IMR-90 (cell line): ENCODE data around the gene ZSCAN18. TPM values are rescaled to one million over a fixed set of nuclear protein-coding genes. Genes with fewer than 3 reads are reported as not detected.

ENCODE experiments used
- ATAC-seq: fragments of 200-7000 bp; cut with Tn5 transposase; 2 replicates; pipeline ENCODE4 v1.9.1; 2020; ENCODE audit warnings: low read depth, mild to moderate bottlenecking, moderate library complexity
- BruUV-seq: library from RNA; stranded (reverse); fragments of 400-500 nt; replicated peaks from 2 replicates; lab custom pipeline; 2021; lab: Mats Ljungman, UMichigan
- CTCF ChIA-PET: fragments of 300-600 bp; formaldehyde crosslinking; extraction: SDS; loops from one replicate; lab custom pipeline; 2021; ENCODE audit warnings: antibody characterized with exemption; lab: Yijun Ruan, JAX
- POLR2A ChIA-PET: fragments of 300-600 bp; sonication (Branson Sonifier 250); formaldehyde crosslinking; loops from one replicate; lab custom pipeline; 2022; ENCODE audit warnings: antibody characterized with exemption; ENCODE audit not compliant: unreplicated experiment; lab: Charles Lee
- DNase-seq: peaks from one replicate; pipeline ENCODE4 v3.0.0; 2013
- H2AFZ ChIP-seq: replicated peaks from 2 replicates; pipeline ENCODE3; 2013; ENCODE audit warnings: low read length, mild to moderate bottlenecking; ENCODE audit not compliant: poor library complexity
- H2AK5ac ChIP-seq: 2 replicates; pipeline ENCODE4 v1.6.1; 2013; ENCODE audit warnings: low read depth, low read length, inconsistent platforms
- H2AK9ac ChIP-seq: replicated peaks from 2 replicates; pipeline ENCODE3; 2013; ENCODE audit warnings: mild to moderate bottlenecking, low read depth, low read length, moderate library complexity; ENCODE audit not compliant: poor library complexity
- H2BK120ac ChIP-seq: 2 replicates; pipeline ENCODE4 v1.6.1; 2013; ENCODE audit warnings: low read depth, low read length, inconsistent platforms
- H2BK15ac ChIP-seq: 3 replicates; pipeline ENCODE4 v1.6.1; 2013; ENCODE audit warnings: low read depth, low read length, inconsistent platforms
- H2BK20ac ChIP-seq: 2 replicates; pipeline ENCODE4 v1.6.1; 2013; ENCODE audit warnings: low read depth, mild to moderate bottlenecking, inconsistent platforms, low read length, moderate library complexity
- H2BK5ac ChIP-seq: 2 replicates; pipeline ENCODE4 v1.6.1; 2013; ENCODE audit warnings: mild to moderate bottlenecking, low read depth, low read length, inconsistent platforms; ENCODE audit not compliant: poor library complexity, severe bottlenecking
- H3K14ac ChIP-seq: replicated peaks from 2 replicates; pipeline ENCODE4 v1.6.1; 2013; ENCODE audit warnings: low read depth, low read length, inconsistent platforms
- H3K18ac ChIP-seq: 2 replicates; pipeline ENCODE4 v1.6.1; 2013; ENCODE audit warnings: low read depth, low read length, control low read depth
- H3K23ac ChIP-seq: 2 replicates; pipeline ENCODE4 v1.6.1; 2013; ENCODE audit warnings: low read depth, low read length, inconsistent platforms
- H3K27ac ChIP-seq: 2 replicates; pipeline ENCODE4 v1.5.1; 2013; ENCODE audit warnings: mild to moderate bottlenecking, control low read depth, low read length; ENCODE audit not compliant: insufficient read depth
- H3K27me3 ChIP-seq: 2 replicates; pipeline ENCODE4 v1.6.1; 2013; ENCODE audit warnings: low read length; ENCODE audit not compliant: control insufficient read depth, insufficient read depth
- H3K36me3 ChIP-seq: 2 replicates; pipeline ENCODE4 v1.6.1; 2013; ENCODE audit warnings: low read length, mixed read lengths; ENCODE audit not compliant: control insufficient read depth, insufficient read depth
- H3K4ac ChIP-seq: 2 replicates; pipeline ENCODE4 v1.6.1; 2013; ENCODE audit warnings: low read depth, low read length, inconsistent platforms
- H3K4me1 ChIP-seq: 2 replicates; pipeline ENCODE4 v1.6.1; 2013; ENCODE audit warnings: low read length, mixed read lengths; ENCODE audit not compliant: control insufficient read depth, insufficient read depth
- H3K4me2 ChIP-seq: 2 replicates; pipeline ENCODE4 v1.6.1; 2013; ENCODE audit warnings: low read depth, mild to moderate bottlenecking, control low read depth, low read length, moderate library complexity
- H3K4me3 ChIP-seq: 2 replicates; pipeline ENCODE4 v1.5.1; 2013; ENCODE audit warnings: low read depth, mild to moderate bottlenecking, control low read depth, low read length, moderate library complexity; ENCODE audit not compliant: insufficient read depth
- H3K56ac ChIP-seq: 2 replicates; pipeline ENCODE4 v1.6.1; 2013; ENCODE audit warnings: low read length, inconsistent platforms; ENCODE audit not compliant: insufficient read depth; ENCODE audit errors: extremely low read depth
- H3K79me1 ChIP-seq, 2 experiments: 2 replicates each; pipeline ENCODE4 v1.6.1; 2013; ENCODE audit warnings: low read length in 2 of 2, inconsistent platforms in 1 of 2, low read depth in 1 of 2
- H3K9ac ChIP-seq: 2 replicates; pipeline ENCODE4 v1.6.1; 2013; ENCODE audit warnings: low read depth, low read length, control low read depth
- H3K9me1 ChIP-seq: 2 replicates; pipeline ENCODE4 v1.6.1; 2013; ENCODE audit warnings: low read length, inconsistent platforms; ENCODE audit not compliant: insufficient read depth
- H3K9me3 ChIP-seq: 2 replicates; pipeline ENCODE4 v1.6.1; 2013; ENCODE audit warnings: low read length; ENCODE audit not compliant: control insufficient read depth, insufficient read depth
- H4K20me1 ChIP-seq: 2 replicates; pipeline ENCODE4 v1.6.1; 2013; ENCODE audit warnings: low read length, inconsistent platforms; ENCODE audit not compliant: insufficient read depth
- H4K5ac ChIP-seq: 2 replicates; pipeline ENCODE4 v1.6.1; 2013; ENCODE audit warnings: mild to moderate bottlenecking, low read depth, low read length, control low read depth
- H4K8ac ChIP-seq, 2 experiments: 2 replicates each; pipeline ENCODE4 v1.6.1; 2013; ENCODE audit warnings: low read depth in 2 of 2, low read length in 2 of 2, control low read depth in 1 of 2, inconsistent platforms in 1 of 2
- H4K91ac ChIP-seq: 2 replicates; pipeline ENCODE4 v1.6.1; 2013; ENCODE audit warnings: low read depth, low read length, inconsistent platforms; ENCODE audit not compliant: insufficient read depth
- BHLHE40 ChIP-seq: fragments of 150-350 bp; IDR thresholded peaks from 2 replicates; pipeline ENCODE4 v1.6.1; 2016; ENCODE audit warnings: mild to moderate bottlenecking, low read depth, low read length
- CEBPB ChIP-seq: IDR thresholded peaks from 2 replicates; pipeline ENCODE4 v1.6.1; 2012; ENCODE audit warnings: low read depth, low read length, improper control_type of control experiment
- CHD1 ChIP-seq: IDR thresholded peaks from 2 replicates; pipeline ENCODE4 v1.6.1; 2012; ENCODE audit warnings: low read depth, low read length, improper control_type of control experiment
- CTCF ChIP-seq: conservative IDR thresholded peaks from 2 replicates; pipeline ENCODE4 v1.5.1; 2012; ENCODE audit warnings: mild to moderate bottlenecking, low read depth, low read length, improper control_type of control experiment
- MAFK ChIP-seq: IDR thresholded peaks from 2 replicates; pipeline ENCODE4 v1.6.1; 2012; ENCODE audit warnings: low read depth, low read length, improper control_type of control experiment
- MAZ ChIP-seq: IDR thresholded peaks from 2 replicates; pipeline ENCODE4 v1.6.1; 2012; ENCODE audit warnings: low read depth, mild to moderate bottlenecking, low read length, improper control_type of control experiment, moderate library complexity, borderline replicate concordance
- POLR2A ChIP-seq: IDR thresholded peaks from 2 replicates; pipeline ENCODE4 v1.6.1; 2012; ENCODE audit warnings: mild to moderate bottlenecking, low read depth, low read length
- RAD21 ChIP-seq: IDR thresholded peaks from 2 replicates; pipeline ENCODE4 v1.6.1; 2012; ENCODE audit warnings: low read length, improper control_type of control experiment
- RCOR1 ChIP-seq: IDR thresholded peaks from 2 replicates; pipeline ENCODE4 v1.6.1; 2012; ENCODE audit warnings: mild to moderate bottlenecking, low read length, improper control_type of control experiment; ENCODE audit not compliant: insufficient replicate concordance
- SMC3 ChIP-seq: fragments of 150-350 bp; IDR thresholded peaks from 2 replicates; pipeline ENCODE4 v1.6.1; 2016; ENCODE audit warnings: low read depth, mild to moderate bottlenecking, antibody characterized with exemption, low read length, moderate library complexity
- USF2 ChIP-seq: fragments of 150-350 bp; IDR thresholded peaks from 2 replicates; pipeline ENCODE4 v1.6.1; 2017; ENCODE audit warnings: mild to moderate bottlenecking, antibody characterized with exemption, low read length, low read depth
- WGBS, 2 experiments: methylation state at CpG; one replicate each; pipeline versions ENCODE4 v1.1.5 to v1.1.7; 2013; ENCODE audit warnings: missing lambda C conversion rate in 2 of 2; ENCODE audit not compliant: insufficient read length in 1 of 2; ENCODE audit errors: extremely low coverage in 2 of 2; 5-methylcytosine and 5-hydroxymethylcytosine counted together
- dilution Hi-C: fragments of 300-500 bp; cut with HindIII; formaldehyde crosslinking; loops from one replicate; pipeline ENCODE4 v1.14.3; 2018; ENCODE audit warnings: low sequenced_read_pairs; ENCODE audit not compliant: unreplicated experiment
- in situ Hi-C: fragments of 300-500 bp; cut with MboI; formaldehyde crosslinking; loops from 3 replicates; pipeline ENCODE4 v1.14.3; 2019; ENCODE audit warnings: low sequenced_read_pairs, inconsistent platforms, mixed read lengths
- intact Hi-C: fragments of 100-400 bp; cut with micrococcal nuclease; formaldehyde crosslinking; loops from 2 replicates; pipeline ENCODE4 v1.10.0; 2022
- polyA plus RNA-seq, 3 experiments: library from polyadenylated mRNA; depleted of rRNA; stranded (reverse); fragments of >200 nt; gene quantifications; 2 replicates each; pipeline ENCODE4 v1.2.3, GENCODE V29; 2012; ENCODE audit warnings: low replicate concordance in 1 of 3
- total RNA-seq: library from RNA; depleted of rRNA; stranded (reverse); fragments of >200 nt; gene quantifications from 2 replicates; pipeline ENCODE4 v1.2.3, GENCODE V29; 2012
- TF ChIP-seq, protein P1 (sequence below): fragments of 150-350 bp; IDR thresholded peaks from 2 replicates; pipeline ENCODE4 v1.6.1; 2016; ENCODE audit warnings: low read depth, mild to moderate bottlenecking, low read length, moderate library complexity, borderline replicate concordance

ZSCAN18 gene
- total and polyA plus RNA-seq, 2 of the 4 experiments (the other 2 are of a cell fraction), result 3.0 to 8.2 TPM

GRCh38 chr19:58058467-58058866, 39.6 kb downstream of the ZSCAN18 start:
- no peak overlapping the region for H3K27ac ChIP-seq
- in situ Hi-C loops, result no loop called here

More at GRCh38 chr19:58058467-58058866, 39.6 kb downstream of the ZSCAN18 start:
- TF ChIP-seq CEBPB, result no peak
- TF ChIP-seq, protein P1, sequence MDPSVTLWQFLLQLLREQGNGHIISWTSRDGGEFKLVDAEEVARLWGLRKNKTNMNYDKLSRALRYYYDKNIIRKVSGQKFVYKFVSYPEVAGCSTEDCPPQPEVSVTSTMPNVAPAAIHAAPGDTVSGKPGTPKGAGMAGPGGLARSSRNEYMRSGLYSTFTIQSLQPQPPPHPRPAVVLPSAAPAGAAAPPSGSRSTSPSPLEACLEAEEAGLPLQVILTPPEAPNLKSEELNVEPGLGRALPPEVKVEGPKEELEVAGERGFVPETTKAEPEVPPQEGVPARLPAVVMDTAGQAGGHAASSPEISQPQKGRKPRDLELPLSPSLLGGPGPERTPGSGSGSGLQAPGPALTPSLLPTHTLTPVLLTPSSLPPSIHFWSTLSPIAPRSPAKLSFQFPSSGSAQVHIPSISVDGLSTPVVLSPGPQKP, result no peak
- no peak for TF ChIP-seq CHD1
- no peak for TF ChIP-seq RAD21
- no peak for TF ChIP-seq USF2
- TF ChIP-seq MAZ, result no peak
- no peak for TF ChIP-seq MAFK
- TF ChIP-seq CTCF, result no peak
- no peak for TF ChIP-seq SMC3
- TF ChIP-seq BHLHE40, result no peak
- no peak for TF ChIP-seq RCOR1
- no peak for TF ChIP-seq POLR2A
- no peak overlapping the region for H2BK15ac ChIP-seq
- H3K4ac ChIP-seq, result no peak overlapping the region; the same call in 1 of the 2 replicates
- intact Hi-C loops, result no loop called here
- no peaks in the 10 kb centered on the region for H3K36me3 ChIP-seq
- H3K27me3 ChIP-seq, result no peaks in the 10 kb centered on the region
- H4K5ac ChIP-seq, result peak overlapping the region; percentile 96
- DNase-seq, result no peak
- BruUV-seq, result no TSS peak
- H3K14ac ChIP-seq, result no peak overlapping the region; the same call in 1 of the 2 replicates
- no peak overlapping the region for H3K18ac ChIP-seq
- no peak overlapping the region for H3K56ac ChIP-seq
- peak overlapping the region; percentile 25 for H2BK5ac ChIP-seq
- H3K9me3 ChIP-seq, result peaks cover 48% of the 10 kb centered on the region
- no peak overlapping the region for H4K91ac ChIP-seq
- peak overlapping the region; percentile 50; the same call in 1 of the 2 replicates for H3K9ac ChIP-seq
- no peak overlapping the region for H3K23ac ChIP-seq
- peak overlapping the region; percentile 93 for H2AFZ ChIP-seq
- CTCF ChIA-PET, result no interaction called here
- no peak overlapping the region for H2BK120ac ChIP-seq
- POLR2A ChIA-PET, result interaction anchor here (0.8 kb wide), 1 partner anchor 18 kb away, joined by 13 read pairs; no protein-coding TSS in a partner anchor
- no peaks in the 10 kb centered on the region for H3K79me1 ChIP-seq
- H3K9me1 ChIP-seq, result no peaks in the 10 kb centered on the region
- H4K8ac ChIP-seq, result peak overlapping the region; percentile 81 to 91; a peak in 3 of 4 replicates
- H3K4me2 ChIP-seq, result peak overlapping the region; percentile 88; the same call in 1 of the 2 replicates
- no peak overlapping the region for H3K4me3 ChIP-seq
- H2BK20ac ChIP-seq, result no peak overlapping the region
- dilution Hi-C loops, result no loop called here
- WGBS, 2 experiments, result 84% methylated on average over 8 of the region's 13 CpGs; no CpG with 5 or more reads in 1 of the 2 experiments
- H3K4me1 ChIP-seq, result 0 out of 2 replicates have a peak, but pooled peaks cover 2% of the 10 kb centered on the region
- H2AK5ac ChIP-seq, result no peak overlapping the region
- no peaks in the 10 kb centered on the region for H4K20me1 ChIP-seq
- no peak overlapping the region for H2AK9ac ChIP-seq
- ATAC-seq, result no peak
